ENCODE data around the gene SVBP. TPM values are rescaled to one million over a fixed set of nuclear protein-coding genes. Genes with fewer than 3 reads are reported as not detected.

SVBP gene
- total RNA-seq, 2 donors from 2014 or later, result 15.0 to 42.5 TPM

Other genes with a start within 250 kb of the SVBP start
- gene PPIH, start 159.0 kb downstream of the SVBP start, total RNA-seq, result 10 to 100 TPM; 31.9 to 39.4 TPM
- gene YBX1, start 135.0 kb downstream of the SVBP start, total RNA-seq, result 100 to 1,000 TPM; 325 to 406 TPM
- 1 to 10 TPM; 1.1 to 1.5 TPM for gene CLDN19, start 77.2 kb downstream of the SVBP start, total RNA-seq
- gene P3H1, start 50.4 kb downstream of the SVBP start, total RNA-seq, result 10 to 100 TPM; 21.0 to 52.1 TPM
- 1 to 10 TPM; 3.3 to 3.6 TPM for gene C1orf50, start 50.1 kb downstream of the SVBP start, total RNA-seq
- under 1 TPM; 0.14 to 0.62 TPM for gene TMEM269, start 32.4 kb downstream of the SVBP start, total RNA-seq
- gene ERMAP, start 275 bp downstream of the SVBP start, total RNA-seq, result 10 to 100 TPM; 14.3 to 15.5 TPM
- 10 to 100 TPM; 16.0 to 19.5 TPM for gene ZNF691, start 29.2 kb upstream of the SVBP start, total RNA-seq
- gene SLC2A1, start 141.5 kb upstream of the SVBP start, total RNA-seq, result 100 to 1,000 TPM in 1 of 2 donors, 10 to 100 TPM in 1; 83.9 to 159 TPM